B cell (primary cell): ENCODE data around the gene RPS5. TPM values are rescaled to one million over a fixed set of nuclear protein-coding genes. Genes with fewer than 3 reads are reported as not detected.
A peak's percentile ranks its signal among the peaks of the same experiment; 100 is the strongest.

Experiments
- ATAC-seq: fragments of 200-7000 bp; cut with Tn5 transposase; one replicate; pipeline ENCODE4 v1.10.0; 2021; ENCODE audit warnings: low read depth, mild to moderate bottlenecking, moderate number of reproducible peaks, moderate library complexity
- CTCF ChIA-PET: fragments of 350-600 bp; sonication (Branson Sonifier 250); formaldehyde crosslinking; loops from one replicate; lab custom pipeline; 2021; ENCODE audit warnings: antibody characterized with exemption, inconsistent platforms; lab: Charles Lee
- POLR2A ChIA-PET: fragments of 350-600 bp; sonication (Branson Sonifier 250); formaldehyde crosslinking; loops from one replicate; lab custom pipeline; 2021; ENCODE audit warnings: antibody characterized with exemption; lab: Charles Lee
- DNase-seq: peaks from one replicate; pipeline ENCODE4 v3.0.0; 2013
- H2AFZ ChIP-seq: 2 replicates; pipeline ENCODE4 v1.6.1; 2012; ENCODE audit warnings: mild to moderate bottlenecking, low read depth, low read length; ENCODE audit not compliant: insufficient read depth, poor library complexity, severe bottlenecking
- H3K27ac ChIP-seq, 2 donors: 1 replicate in 1 of 2; 2 replicates in 1 of 2; pipeline ENCODE4 v1.5.1; 2012 to 2013; ENCODE audit warnings: low read length in 2 of 2, mild to moderate bottlenecking in 2 of 2, moderate library complexity in 1 of 2
- H3K27me3 ChIP-seq, 4 experiments: fragments of 200-600 bp in 1 of 4; sonication (generic) in 1 of 4; replicated peaks in 1 of 4; 1 replicate in 2 of 4; 2 replicates in 2 of 4; pipeline versions ENCODE4 v1.6.1 to v1.7.0; 2013 to 2016; ENCODE audit warnings: low read length in 3 of 4, mild to moderate bottlenecking in 2 of 4, mixed read lengths in 1 of 4, moderate library complexity in 1 of 4; ENCODE audit not compliant: insufficient read depth in 4 of 4, control insufficient read depth in 3 of 4; ENCODE audit errors: control extremely low read depth in 1 of 4
- H3K36me3 ChIP-seq, 2 experiments: replicated peaks in 1 of 2; 1 replicate in 1 of 2; 2 replicates in 1 of 2; pipeline versions ENCODE4 v1.6.1 to v1.7.1; 2013; ENCODE audit warnings: low read length in 1 of 2; ENCODE audit not compliant: insufficient read depth in 2 of 2, control insufficient read depth in 1 of 2; ENCODE audit errors: control extremely low read depth in 1 of 2, extremely low read depth in 1 of 2
- H3K4me1 ChIP-seq, 2 donors: fragments of 200-600 bp in 1 of 2; sonication (generic) in 1 of 2; 1 replicate in 1 of 2; 2 replicates in 1 of 2; pipeline versions ENCODE4 v1.5.1 to v1.6.1; 2013 to 2017; ENCODE audit warnings: low read length in 2 of 2; ENCODE audit not compliant: control insufficient read depth in 2 of 2, insufficient read depth in 2 of 2
- H3K4me2 ChIP-seq: replicated peaks from 2 replicates; pipeline ENCODE3; 2012; ENCODE audit warnings: mild to moderate bottlenecking, low read depth, low read length; ENCODE audit not compliant: poor library complexity, severe bottlenecking
- H3K4me3 ChIP-seq, 5 experiments: fragments of 200-600 bp in 1 of 5; sonication (generic) in 1 of 5; 1 replicate in 3 of 5; 2 replicates in 2 of 5; pipeline versions ENCODE4 v1.5.1 to v1.7.0; 2011 to 2016; ENCODE audit warnings: low read length in 4 of 5, mild to moderate bottlenecking in 4 of 5, low read depth in 2 of 5, control low read depth in 1 of 5, moderate library complexity in 1 of 5; ENCODE audit not compliant: insufficient read depth in 1 of 5; ENCODE audit errors: control extremely low read depth in 1 of 5, extremely low read depth in 1 of 5
- H3K79me2 ChIP-seq: fragments of 200-600 bp; sonication (generic); one replicate; pipeline ENCODE4 v1.6.0; 2016; ENCODE audit warnings: low read length; ENCODE audit not compliant: control insufficient read depth, insufficient read depth
- H3K9ac ChIP-seq: fragments of 200-600 bp; sonication (generic); 2 replicates; pipeline ENCODE4 v1.6.1; 2017; ENCODE audit warnings: mild to moderate bottlenecking, low read length, moderate library complexity
- H3K9me3 ChIP-seq, 3 donors: one replicate each; pipeline versions ENCODE4 v1.6.1 to v1.7.1; 2013; ENCODE audit warnings: low read length in 2 of 3; ENCODE audit not compliant: control insufficient read depth in 2 of 3, insufficient read depth in 1 of 3; ENCODE audit errors: control extremely low read depth in 1 of 3
- H4K20me1 ChIP-seq: 2 replicates; pipeline ENCODE4 v1.6.0; 2012; ENCODE audit warnings: mild to moderate bottlenecking, low read length; ENCODE audit not compliant: insufficient read depth, control insufficient read depth, poor library complexity, severe bottlenecking
- H3K27ac Mint-ChIP-seq: one replicate; pipeline ENCODE4 v1.8.0; 2021; ENCODE audit warnings: mixed read lengths
- H3K27me3 Mint-ChIP-seq: one replicate; pipeline ENCODE4 v1.8.0; 2021; ENCODE audit warnings: mixed read lengths
- H3K4me1 Mint-ChIP-seq: one replicate; pipeline ENCODE4 v1.8.0; 2021; ENCODE audit warnings: mixed read lengths
- H3K4me3 Mint-ChIP-seq: one replicate; pipeline ENCODE4 v1.8.0; 2021; ENCODE audit warnings: mixed read lengths
- H3K9me3 Mint-ChIP-seq: one replicate; pipeline ENCODE4 v1.8.0; 2022; ENCODE audit warnings: mixed read lengths; ENCODE audit not compliant: insufficient read depth
- CTCF ChIP-seq: fragments of 200-600 bp; IDR thresholded peaks from one replicate; pipeline ENCODE4 v1.8.0; 2022; ENCODE audit warnings: antibody characterized with exemption, mild to moderate bottlenecking
- EZH2 ChIP-seq: IDR thresholded peaks from 2 replicates; pipeline ENCODE4 v1.6.1; 2012; ENCODE audit warnings: borderline replicate concordance, low read depth, mild to moderate bottlenecking, moderate library complexity, low read length; ENCODE audit not compliant: insufficient read depth, poor library complexity, severe bottlenecking
- WGBS: methylation state at CpG from one replicate; pipeline ENCODE4 v1.1.5; 2013; ENCODE audit warnings: missing lambda C conversion rate; ENCODE audit not compliant: insufficient coverage; 5-methylcytosine and 5-hydroxymethylcytosine counted together
- intact Hi-C: fragments of 100-400 bp; cut with micrococcal nuclease; formaldehyde crosslinking; loops from one replicate; pipeline ENCODE4 v1.10.0; 2022
- polyA plus RNA-seq: library from polyadenylated mRNA; depleted of rRNA; stranded (reverse); fragments of >200 nt; gene quantifications from 2 replicates; pipeline ENCODE4 v1.2.3, GENCODE V29; 2012
- total RNA-seq, 2 donors: library from RNA; stranded (reverse); fragments of 120-200 nt in 1 of 2; gene quantifications; 1 replicate in 1 of 2; 2 replicates in 1 of 2; pipeline versions ENCODE4 v1.2.3 to v1.2.4, GENCODE V29; 2013 to 2022

Gene RPS5
- total and polyA plus RNA-seq, 2 donors (not counting 1 experiment from before 2014, with no cell fraction given) = 1,311 to 4,330 TPM

- ChIA-PET CTCF (interaction anchor here (0.9 kb wide), 1 partner anchor 16 kb away, joined by 4 read pairs; no protein-coding TSS in a partner anchor), POLR2A (interaction anchor here (0.6 to 4.0 kb wide), 2 partner anchors 16 to 529 kb away, joined by 3 to 35 read pairs; partner anchors contain the start of gene ZNF497)
- Mint-ChIP-seq H3K27me3 (no peaks in the 10 kb centered on the region), H3K27ac (peak overlapping the region; percentile 95), H3K4me3 (peak overlapping the region; percentile 92), H3K9me3 (no peaks in the 10 kb centered on the region), H3K4me1 (peaks cover 26% of the 10 kb centered on the region)
- Histone ChIP-seq H3K4me3 (no peak overlapping the region), H3K9me3 (no peaks in the 10 kb centered on the region), H2AFZ (no peak overlapping the region), H3K79me2 (peaks cover 22% of the 10 kb centered on the region), H3K27me3 (no peaks in the 10 kb centered on the region), H4K20me1 (no peaks in the 10 kb centered on the region), H3K4me2 (peak overlapping the region; percentile 83), H3K4me1 (peaks cover 20 to 28% of the 10 kb centered on the region in 2 donors), H3K27ac (no peak overlapping the region), H3K36me3 (peaks cover 0 to 2% of the 10 kb centered on the region in 2 experiments), H3K9ac (no peak overlapping the region)
- intact Hi-C loops = no loop called here
- ATAC-seq (no peak), DNase-seq (no peak)
- WGBS = 90% methylated on average over 6 of the region's 6 CpGs
- no peak for TF ChIP-seq EZH2
These were observed 7.8 kb upstream of the RPS5 start for GRCh38 chr19:58379246-58379645.

GRCh38 chr19:58380037-58380661, 6.9 kb upstream of the RPS5 start:
- H3K36me3 ChIP-seq = peaks cover 0 to 2% of the 10 kb centered on the region in 2 experiments
- H3K4me1 ChIP-seq = peaks cover 20 to 28% of the 10 kb centered on the region in 2 donors
- H3K27ac Mint-ChIP-seq = peak overlapping the region; percentile 95
- peak overlapping the region; percentile 90 for H2AFZ ChIP-seq
- H3K27ac ChIP-seq = peak overlapping the region; percentile 89
- intact Hi-C loops = loop anchor here (1.0 to 2.0 kb wide), 2 partner anchors 71 to 139 kb away; partner anchors contain the start of genes ZBTB45 and ZNF324B
- H3K4me3 Mint-ChIP-seq = peak overlapping the region; percentile 92
- peak overlapping the region in 4 of 5 experiments; percentile 49 to 78 (median 72) for H3K4me3 ChIP-seq
- peaks cover 26% of the 10 kb centered on the region for H3K4me1 Mint-ChIP-seq
- H3K27me3 Mint-ChIP-seq = no peaks in the 10 kb centered on the region
- H3K9me3 ChIP-seq = no peaks in the 10 kb centered on the region
- H3K4me2 ChIP-seq = peak overlapping the region; percentile 83
- H3K9me3 Mint-ChIP-seq = no peaks in the 10 kb centered on the region
- ChIA-PET CTCF (interaction anchor here (0.9 kb wide), 1 partner anchor 17 kb away, joined by 4 read pairs; no protein-coding TSS in a partner anchor), POLR2A (interaction anchor here (0.6 to 4.0 kb wide), 4 partner anchors 17 to 630 kb away, joined by 3 to 35 read pairs (median 4); partner anchors contain the start of gene ZNF497)
- no peak for ATAC-seq
- H3K79me2 ChIP-seq = peaks cover 30% of the 10 kb centered on the region
- peak overlapping the region; percentile 76 for H3K9ac ChIP-seq
- H4K20me1 ChIP-seq = no peaks in the 10 kb centered on the region
- no peak for DNase-seq
- TF ChIP-seq EZH2 (no peak), CTCF (no peak)
- no peaks in the 10 kb centered on the region for H3K27me3 ChIP-seq
- 3% methylated on average over 22 of the region's 24 CpGs for WGBS
